ENCODE results near the gene KLK7.

DNA sequence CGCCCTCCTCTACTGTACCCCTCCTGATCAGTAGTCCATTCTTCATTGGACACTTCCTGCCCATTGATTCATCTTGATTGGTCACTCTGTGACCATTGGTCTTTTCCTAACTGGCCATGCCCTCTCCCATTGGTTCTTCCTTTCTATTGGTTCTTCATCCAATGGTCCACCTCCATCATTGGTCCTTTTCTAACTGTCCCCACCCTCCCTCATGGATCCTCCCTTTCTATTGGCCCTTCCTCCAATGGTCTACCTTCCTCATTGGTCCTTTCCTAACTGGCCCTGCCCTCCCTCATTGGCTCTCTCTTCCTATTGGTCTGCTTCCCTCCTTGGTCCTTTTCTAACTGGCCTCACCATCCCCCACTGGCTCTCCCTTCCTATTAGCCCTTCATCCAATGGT lies 21.5 kb downstream of the KLK7 start:
- no peak for TF ChIP-seq CTCF (IDR thresholded peaks at IDR 0.05; ENCODE audit: borderline replicate concordance, extremely low read depth, low read length, poor library complexity, severe bottlenecking)
- TF ChIP-seq EZH2 (IDR thresholded peaks at IDR 0.05; ENCODE audit: borderline replicate concordance, low read depth, low read length, severe bottlenecking): no peak

Data from DND-41 (cell line).